T-helper 17 cell (primary cell): ENCODE data around the gene CRACDL. TPM values are rescaled to one million over a fixed set of nuclear protein-coding genes. Genes with fewer than 3 reads are reported as not detected.
"Not testable (repeated sequence)": the region's sequence is repeated elsewhere in the genome, so short reads cannot be mapped to it uniquely, and the experiment has no call there.

Experiments used
- ATAC-seq: fragments of 150-1000 bp; cut with Tn5 transposase; 2 replicates; pipeline ENCODE4 v1.10.0; 2021; ENCODE audit warnings: mild to moderate bottlenecking, moderate library complexity
- DNase-seq, 3 donors: peaks; one replicate each; pipeline versions ENCODE4 v3.0.0 to v3.0.0-alpha.2; 2020 to 2021
- H3K9me3 ChIP-seq: one replicate; pipeline ENCODE4 v1.7.0; 2013; ENCODE audit warnings: low read length, mild to moderate bottlenecking; ENCODE audit not compliant: control insufficient read depth, poor library complexity, severe bottlenecking
- H3K27ac Mint-ChIP-seq: one replicate; pipeline ENCODE4 v1.8.0; 2022; ENCODE audit warnings: mild to moderate bottlenecking, moderate library complexity, mixed read lengths
- H3K27me3 Mint-ChIP-seq: one replicate; pipeline ENCODE4 v1.8.0; 2022; ENCODE audit warnings: mixed read lengths
- H3K36me3 Mint-ChIP-seq: one replicate; pipeline ENCODE4 v1.8.0; 2022; ENCODE audit warnings: low read depth, mixed read lengths
- H3K4me1 Mint-ChIP-seq: one replicate; pipeline ENCODE4 v1.8.0; 2022; ENCODE audit warnings: mild to moderate bottlenecking, mixed read lengths
- H3K4me3 Mint-ChIP-seq: one replicate; pipeline ENCODE4 v1.8.0; 2022; ENCODE audit warnings: mild to moderate bottlenecking, moderate library complexity, mixed read lengths
- total RNA-seq, 4 donors: library from RNA in 2 of 4; stranded (reverse) in 2 of 4; gene quantifications; one replicate each; pipeline ENCODE4 v1.2.3 and lab custom pipeline; 2022 to 2026

CRACDL gene
- total RNA-seq, 2 donors from 2014 or later, result 0.29 to 0.55 TPM

GRCh38 chr2:98909317-98910211 lies 26.5 kb downstream of the CRACDL start:
- H3K27me3 Mint-ChIP-seq, result peaks cover 55% of the 10 kb centered on the region
- H3K4me3 Mint-ChIP-seq, result no peak overlapping the region
- DNase-seq, result no peak
- ATAC-seq, result no peak
- H3K4me1 Mint-ChIP-seq, result peaks cover 41% of the 10 kb centered on the region
- no peaks in the 10 kb centered on the region for H3K9me3 ChIP-seq
- peak overlapping the region; percentile 4 for H3K27ac Mint-ChIP-seq
- no peaks in the 10 kb centered on the region for H3K36me3 Mint-ChIP-seq

GRCh38 chr2:98908931-98909316 lies 27.1 kb downstream of the CRACDL start:
- ATAC-seq, result no peak
- Mint-ChIP-seq H3K4me3 (no peak overlapping the region), H3K27me3 (peaks cover 49% of the 10 kb centered on the region), H3K36me3 (no peaks in the 10 kb centered on the region), H3K4me1 (peaks cover 41% of the 10 kb centered on the region), H3K27ac (peak overlapping the region; percentile 4)
- H3K9me3 ChIP-seq, result no peaks in the 10 kb centered on the region
- no peak for DNase-seq

GRCh38 chr2:98907966-98908905 lies 27.8 kb downstream of the CRACDL start:
- ATAC-seq (no peak), DNase-seq (no peak)
- H3K4me3 Mint-ChIP-seq, result no peak overlapping the region
- H3K4me1 Mint-ChIP-seq, result peaks cover 38% of the 10 kb centered on the region
- H3K36me3 Mint-ChIP-seq, result no peaks in the 10 kb centered on the region
- H3K27me3 Mint-ChIP-seq, result peaks cover 44% of the 10 kb centered on the region
- no peak overlapping the region for H3K27ac Mint-ChIP-seq
- no peaks in the 10 kb centered on the region for H3K9me3 ChIP-seq

GRCh38 chr2:98907385-98907784 lies 28.6 kb downstream of the CRACDL start:
- H3K27me3 Mint-ChIP-seq, result peaks cover 35% of the 10 kb centered on the region
- H3K27ac Mint-ChIP-seq, result no peak overlapping the region
- no peaks in the 10 kb centered on the region for H3K36me3 Mint-ChIP-seq
- DNase-seq, result no peak
- H3K9me3 ChIP-seq, result no peaks in the 10 kb centered on the region
- H3K4me1 Mint-ChIP-seq, result peaks cover 30% of the 10 kb centered on the region
- ATAC-seq, result no peak
- H3K4me3 Mint-ChIP-seq, result no peak overlapping the region

- peaks cover 18% of the 10 kb centered on the region for H3K27me3 Mint-ChIP-seq
- no peak overlapping the region for H3K27ac Mint-ChIP-seq
- no peak for DNase-seq
- H3K4me1 Mint-ChIP-seq, result peaks cover 5% of the 10 kb centered on the region
- no peaks in the 10 kb centered on the region for H3K9me3 ChIP-seq
- H3K4me3 Mint-ChIP-seq, result no peak overlapping the region
- no peak for ATAC-seq
- no peaks in the 10 kb centered on the region for H3K36me3 Mint-ChIP-seq
These were observed 32.1 kb downstream of the CRACDL start for GRCh38 chr2:98903767-98904485.

GRCh38 chr2:98903064-98903355 lies 33.0 kb downstream of the CRACDL start:
- Mint-ChIP-seq H3K4me3 (no peak overlapping the region), H3K4me1 (no peaks in the 10 kb centered on the region), H3K36me3 (no peaks in the 10 kb centered on the region), H3K27me3 (peaks cover 13% of the 10 kb centered on the region), H3K27ac (no peak overlapping the region)
- H3K9me3 ChIP-seq, result no peaks in the 10 kb centered on the region
- ATAC-seq, result no peak
- no peak for DNase-seq

GRCh38 chr2:98902209-98903063 lies 33.6 kb downstream of the CRACDL start:
- Mint-ChIP-seq H3K27ac (no peak overlapping the region), H3K4me3 (no peak overlapping the region), H3K36me3 (no peaks in the 10 kb centered on the region), H3K27me3 (peaks cover 11% of the 10 kb centered on the region), H3K4me1 (no peaks in the 10 kb centered on the region)
- ATAC-seq (no peak), DNase-seq (no peak)
- no peaks in the 10 kb centered on the region for H3K9me3 ChIP-seq

GRCh38 chr2:98901702-98902101 lies 34.3 kb downstream of the CRACDL start:
- H3K36me3 Mint-ChIP-seq, result no peaks in the 10 kb centered on the region
- no peak for DNase-seq
- no peak overlapping the region for H3K27ac Mint-ChIP-seq
- no peak for ATAC-seq
- no peaks in the 10 kb centered on the region for H3K4me1 Mint-ChIP-seq
- peaks cover 8% of the 10 kb centered on the region for H3K27me3 Mint-ChIP-seq
- H3K9me3 ChIP-seq, result no peaks in the 10 kb centered on the region
- no peak overlapping the region for H3K4me3 Mint-ChIP-seq

- Mint-ChIP-seq H3K4me1 (no peaks in the 10 kb centered on the region), H3K4me3 (no peak overlapping the region), H3K36me3 (no peaks in the 10 kb centered on the region), H3K27me3 (peaks cover 8% of the 10 kb centered on the region), H3K27ac (no peak overlapping the region)
- ATAC-seq, result no peak
- no peaks in the 10 kb centered on the region for H3K9me3 ChIP-seq
- no peak for DNase-seq
These were observed 34.7 kb downstream of the CRACDL start for GRCh38 chr2:98901291-98901690.

- DNase-seq, result no peak
- H3K9me3 ChIP-seq, result no peaks in the 10 kb centered on the region
- Mint-ChIP-seq H3K36me3 (no peaks in the 10 kb centered on the region), H3K4me3 (no peak overlapping the region), H3K27me3 (peaks cover 8% of the 10 kb centered on the region), H3K27ac (no peak overlapping the region), H3K4me1 (no peaks in the 10 kb centered on the region)
- ATAC-seq, result no peak
These were observed 35.3 kb downstream of the CRACDL start for GRCh38 chr2:98900721-98901120.

GRCh38 chr2:98899703-98900078 lies 36.3 kb downstream of the CRACDL start:
- H3K36me3 Mint-ChIP-seq, H3K27ac Mint-ChIP-seq, H3K9me3 ChIP-seq, H3K4me3 Mint-ChIP-seq, ATAC-seq, H3K27me3 Mint-ChIP-seq, DNase-seq, H3K4me1 Mint-ChIP-seq: not testable (repeated sequence)

GRCh38 chr2:98899041-98899702 lies 36.9 kb downstream of the CRACDL start:
- no peak overlapping the region for H3K27ac Mint-ChIP-seq
- H3K36me3 Mint-ChIP-seq, result no peaks in the 10 kb centered on the region
- no peaks in the 10 kb centered on the region for H3K9me3 ChIP-seq
- no peaks in the 10 kb centered on the region for H3K4me1 Mint-ChIP-seq
- ATAC-seq (no peak), DNase-seq (no peak)
- no peak overlapping the region for H3K4me3 Mint-ChIP-seq
- peaks cover 10% of the 10 kb centered on the region for H3K27me3 Mint-ChIP-seq
